DND-41 (cell line): ENCODE measurements around the gene RETREG2.

ENCODE experiments used
- ATAC-seq: fragments of 200-7000 bp; cut with Tn5 transposase; 3 replicates; pipeline ENCODE4 v1.9.1; 2021; ENCODE audit warnings: low read depth; ENCODE audit not compliant: insufficient read depth
- DNase-seq: peaks from one replicate; pipeline ENCODE4 v3.0.0-alpha.2; 2020
- H2AFZ ChIP-seq: 2 replicates; pipeline ENCODE4 v1.6.0; 2012; ENCODE audit warnings: low read depth, low read length
- H3K27ac ChIP-seq: 2 replicates; pipeline ENCODE4 v1.5.1; 2012; ENCODE audit warnings: low read length, inconsistent platforms
- H3K27me3 ChIP-seq: fragments of 200-600 bp; sonication (generic); 2 replicates; pipeline ENCODE4 v1.6.0; 2012; ENCODE audit warnings: low read length, mild to moderate bottlenecking, inconsistent platforms; ENCODE audit not compliant: insufficient read depth, poor library complexity
- H3K36me3 ChIP-seq: 2 replicates; pipeline ENCODE4 v1.5.1; 2012; ENCODE audit warnings: low read length, inconsistent platforms; ENCODE audit not compliant: insufficient read depth
- H3K4me1 ChIP-seq: 2 replicates; pipeline ENCODE4 v1.5.1; 2012; ENCODE audit warnings: mild to moderate bottlenecking, low read length; ENCODE audit not compliant: insufficient read depth
- H3K4me2 ChIP-seq: 2 replicates; pipeline ENCODE4 v1.6.0; 2012; ENCODE audit warnings: mild to moderate bottlenecking, moderate library complexity, low read length, inconsistent platforms; ENCODE audit not compliant: insufficient read depth
- H3K4me3 ChIP-seq, 2 experiments: fragments of 200-600 bp in 1 of 2; shearing (Covaris generic) in 1 of 2; 2 replicates each; pipeline ENCODE4 v1.5.1; 2012 to 2016; ENCODE audit warnings: inconsistent platforms in 2 of 2, low read length in 2 of 2, mild to moderate bottlenecking in 2 of 2, low read depth in 1 of 2, moderate library complexity in 1 of 2
- H3K79me2 ChIP-seq: 2 replicates; pipeline ENCODE4 v1.6.0; 2012; ENCODE audit warnings: low read length, inconsistent platforms; ENCODE audit not compliant: insufficient read depth
- H3K9ac ChIP-seq: 2 replicates; pipeline ENCODE4 v1.6.0; 2012; ENCODE audit warnings: low read depth, mild to moderate bottlenecking, inconsistent platforms, low read length, moderate library complexity
- H3K9me3 ChIP-seq: 2 replicates; pipeline ENCODE4 v1.5.1; 2012; ENCODE audit warnings: low read length, moderate library complexity, mild to moderate bottlenecking, inconsistent platforms; ENCODE audit not compliant: insufficient read depth, severe bottlenecking
- H4K20me1 ChIP-seq: 2 replicates; pipeline ENCODE4 v1.6.0; 2012; ENCODE audit warnings: low read length; ENCODE audit not compliant: insufficient read depth
- EZH2 ChIP-seq: IDR thresholded peaks from 3 replicates; pipeline ENCODE4 v1.6.1; 2012; ENCODE audit warnings: borderline replicate concordance, low read depth, mild to moderate bottlenecking, moderate library complexity, low read length, inconsistent platforms; ENCODE audit not compliant: severe bottlenecking
- TF ChIP-seq, protein P1 (sequence below): IDR thresholded peaks from 2 replicates; pipeline ENCODE4 v1.5.1; 2012; ENCODE audit warnings: borderline replicate concordance, low read length, moderate library complexity, mild to moderate bottlenecking; ENCODE audit not compliant: poor library complexity, severe bottlenecking; ENCODE audit errors: extremely low read depth

Gene RETREG2

DNA sequence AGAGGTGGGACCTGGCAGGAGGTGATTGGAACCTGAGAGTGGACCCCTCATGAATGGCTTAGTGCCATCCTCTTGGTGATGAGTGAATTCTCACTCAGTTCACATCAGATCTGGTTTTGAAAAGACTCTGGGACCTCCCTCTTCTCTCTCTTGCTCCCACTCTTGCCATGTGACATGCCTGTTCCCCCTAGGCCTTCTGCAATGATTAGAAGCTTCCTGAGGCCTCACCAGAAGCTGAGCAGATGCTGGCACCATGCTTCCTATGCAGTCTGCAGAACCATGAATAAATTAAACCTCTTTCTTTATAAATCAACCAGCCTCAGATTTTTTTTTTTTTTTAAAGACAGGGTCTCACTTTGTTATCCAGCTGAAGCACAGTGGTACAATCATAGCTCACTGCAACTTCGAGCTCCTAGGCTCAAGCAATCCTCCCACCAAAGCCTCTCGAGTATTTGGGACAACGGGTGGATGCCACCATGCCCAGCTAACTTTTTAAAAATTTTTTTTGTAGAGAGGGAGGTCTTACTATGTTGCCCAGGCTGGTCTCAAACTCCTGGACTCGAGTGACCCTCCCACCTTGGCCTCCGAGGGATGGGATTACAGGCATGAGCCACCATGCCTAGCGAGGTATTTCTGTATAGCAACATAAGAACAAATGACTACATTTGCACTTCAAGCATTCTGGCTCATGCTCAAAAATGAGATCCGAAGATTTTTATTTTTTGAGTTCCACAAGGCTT lies 26.5 kb downstream of the RETREG2 start:
- H3K4me2 ChIP-seq = no peak overlapping the region
- H3K4me1 ChIP-seq = peaks cover 25% of the 10 kb centered on the region
- no peak overlapping the region for H3K27ac ChIP-seq
- peaks cover 6% of the 10 kb centered on the region; the same call in 1 of the 2 replicates for H3K79me2 ChIP-seq
- H3K9me3 ChIP-seq = no peaks in the 10 kb centered on the region
- no peak for DNase-seq
- H4K20me1 ChIP-seq = peaks cover 10% of the 10 kb centered on the region
- peaks cover 15% of the 10 kb centered on the region for H3K36me3 ChIP-seq
- H2AFZ ChIP-seq = no peak overlapping the region
- H3K9ac ChIP-seq = no peak overlapping the region
- TF ChIP-seq EZH2 = no peak
- TF ChIP-seq, protein P1, sequence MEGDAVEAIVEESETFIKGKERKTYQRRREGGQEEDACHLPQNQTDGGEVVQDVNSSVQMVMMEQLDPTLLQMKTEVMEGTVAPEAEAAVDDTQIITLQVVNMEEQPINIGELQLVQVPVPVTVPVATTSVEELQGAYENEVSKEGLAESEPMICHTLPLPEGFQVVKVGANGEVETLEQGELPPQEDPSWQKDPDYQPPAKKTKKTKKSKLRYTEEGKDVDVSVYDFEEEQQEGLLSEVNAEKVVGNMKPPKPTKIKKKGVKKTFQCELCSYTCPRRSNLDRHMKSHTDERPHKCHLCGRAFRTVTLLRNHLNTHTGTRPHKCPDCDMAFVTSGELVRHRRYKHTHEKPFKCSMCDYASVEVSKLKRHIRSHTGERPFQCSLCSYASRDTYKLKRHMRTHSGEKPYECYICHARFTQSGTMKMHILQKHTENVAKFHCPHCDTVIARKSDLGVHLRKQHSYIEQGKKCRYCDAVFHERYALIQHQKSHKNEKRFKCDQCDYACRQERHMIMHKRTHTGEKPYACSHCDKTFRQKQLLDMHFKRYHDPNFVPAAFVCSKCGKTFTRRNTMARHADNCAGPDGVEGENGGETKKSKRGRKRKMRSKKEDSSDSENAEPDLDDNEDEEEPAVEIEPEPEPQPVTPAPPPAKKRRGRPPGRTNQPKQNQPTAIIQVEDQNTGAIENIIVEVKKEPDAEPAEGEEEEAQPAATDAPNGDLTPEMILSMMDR = no peak
- no peak for ATAC-seq
- H3K4me3 ChIP-seq = no peak overlapping the region
- no peaks in the 10 kb centered on the region for H3K27me3 ChIP-seq

DNA sequence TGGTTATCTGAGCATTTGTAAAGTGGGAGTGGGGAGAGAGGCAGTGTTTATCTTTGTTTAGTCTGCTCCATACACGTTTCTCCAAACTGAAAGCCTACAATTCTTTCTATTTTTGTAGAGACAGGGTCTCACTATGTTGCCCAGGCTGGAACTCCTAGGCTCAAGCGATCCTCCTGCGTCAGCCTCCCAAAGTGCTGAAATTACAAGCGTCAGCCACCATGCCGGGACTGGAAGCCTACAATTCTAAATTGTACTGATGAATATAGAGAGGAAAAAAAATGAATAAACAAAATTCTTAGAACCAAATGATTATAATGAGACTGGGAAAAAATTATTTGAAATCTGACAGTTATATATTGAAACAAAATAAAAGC lies 27.1 kb downstream of the RETREG2 start:
- H2AFZ ChIP-seq = no peak overlapping the region
- no peaks in the 10 kb centered on the region for H3K27me3 ChIP-seq
- TF ChIP-seq EZH2 = no peak
- TF ChIP-seq, protein P1 = no peak
- no peaks in the 10 kb centered on the region for H3K9me3 ChIP-seq
- DNase-seq (no peak), ATAC-seq (no peak)
- H3K9ac ChIP-seq = no peak overlapping the region
- peaks cover 20% of the 10 kb centered on the region for H3K36me3 ChIP-seq
- H4K20me1 ChIP-seq = peaks cover 10% of the 10 kb centered on the region
- H3K27ac ChIP-seq = no peak overlapping the region
- H3K79me2 ChIP-seq = peaks cover 6% of the 10 kb centered on the region; the same call in 1 of the 2 replicates
- no peak overlapping the region for H3K4me3 ChIP-seq
- no peak overlapping the region for H3K4me2 ChIP-seq
- peaks cover 25% of the 10 kb centered on the region for H3K4me1 ChIP-seq

DNA sequence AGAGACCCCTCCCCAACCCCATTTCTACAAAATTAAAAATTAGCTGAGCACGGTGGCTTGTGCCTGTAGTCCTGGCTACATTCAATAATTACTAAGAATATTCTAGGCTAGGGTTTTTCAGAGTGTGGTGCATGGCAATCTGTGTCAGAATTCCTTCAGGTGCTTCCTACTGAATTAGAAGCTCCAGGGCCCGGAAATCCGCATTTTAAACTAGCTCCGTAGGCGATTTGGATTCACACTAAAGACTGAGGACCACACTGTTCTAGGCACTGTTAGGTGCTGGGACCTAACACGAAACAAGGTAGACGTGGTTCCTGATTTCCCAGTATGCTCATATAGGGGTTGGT lies 27.9 kb downstream of the RETREG2 start:
- Histone ChIP-seq H4K20me1 (peaks cover 10% of the 10 kb centered on the region), H3K9ac (peak overlapping the region; percentile 57), H3K79me2 (peaks cover 6% of the 10 kb centered on the region; the same call in 1 of the 2 replicates), H3K4me1 (peaks cover 25% of the 10 kb centered on the region), H3K27ac (peak overlapping the region; percentile 77), H3K9me3 (no peaks in the 10 kb centered on the region), H3K36me3 (peaks cover 28% of the 10 kb centered on the region), H3K4me2 (peak overlapping the region; percentile 75), H3K27me3 (no peaks in the 10 kb centered on the region), H3K4me3 (peak overlapping the region; percentile 19 to 70; a peak in 3 of 4 replicates), H2AFZ (peak overlapping the region; percentile 73)
- no peak for ATAC-seq
- DNase-seq = no peak
- TF ChIP-seq, protein P1 = no peak
- no peak for TF ChIP-seq EZH2
